Endothelial cell of umbilical vein (primary cell): ENCODE results near the gene CPA1.

ENCODE experiments used
- EZH2 ChIP-seq: IDR thresholded peaks from 2 replicates; pipeline ENCODE4 v1.6.1; 2012; ENCODE audit warnings: borderline replicate concordance, low read depth, mild to moderate bottlenecking, moderate library complexity, low read length, inconsistent platforms; ENCODE audit not compliant: severe bottlenecking
- TF ChIP-seq, protein P1 (sequence below), 2 donors: IDR thresholded peaks; 1 replicate in 1 of 2; 2 replicates in 1 of 2; pipeline ENCODE4 v1.5.1; 2011; ENCODE audit warnings: low read length in 2 of 2, mild to moderate bottlenecking in 2 of 2, moderate library complexity in 2 of 2, control low read depth in 1 of 2, inconsistent platforms in 1 of 2, low read depth in 1 of 2; ENCODE audit not compliant: insufficient read depth in 1 of 2; ENCODE audit errors: extremely low read depth in 1 of 2

DNA sequence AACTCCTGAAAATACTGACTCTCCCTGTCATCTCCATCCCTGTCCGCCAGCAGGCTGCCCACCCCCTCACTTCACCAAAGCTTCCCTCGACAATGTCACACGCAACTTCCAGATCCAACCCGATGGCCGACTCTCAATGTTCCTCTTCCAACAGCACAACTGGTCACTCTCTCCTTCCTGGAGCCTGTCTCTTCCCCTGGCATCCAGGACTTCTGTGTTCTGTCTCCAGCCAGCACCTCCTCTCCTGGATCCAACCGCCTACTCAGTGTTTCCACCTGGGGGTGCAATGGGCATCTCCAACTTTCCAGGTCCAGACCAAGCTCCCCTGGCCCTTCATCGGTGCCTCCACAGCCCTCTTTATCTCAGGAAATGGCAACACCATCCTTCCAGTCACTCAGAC, 27.1 kb upstream of the CPA1 start:
- no peak for TF ChIP-seq EZH2
- TF ChIP-seq, protein P1, sequence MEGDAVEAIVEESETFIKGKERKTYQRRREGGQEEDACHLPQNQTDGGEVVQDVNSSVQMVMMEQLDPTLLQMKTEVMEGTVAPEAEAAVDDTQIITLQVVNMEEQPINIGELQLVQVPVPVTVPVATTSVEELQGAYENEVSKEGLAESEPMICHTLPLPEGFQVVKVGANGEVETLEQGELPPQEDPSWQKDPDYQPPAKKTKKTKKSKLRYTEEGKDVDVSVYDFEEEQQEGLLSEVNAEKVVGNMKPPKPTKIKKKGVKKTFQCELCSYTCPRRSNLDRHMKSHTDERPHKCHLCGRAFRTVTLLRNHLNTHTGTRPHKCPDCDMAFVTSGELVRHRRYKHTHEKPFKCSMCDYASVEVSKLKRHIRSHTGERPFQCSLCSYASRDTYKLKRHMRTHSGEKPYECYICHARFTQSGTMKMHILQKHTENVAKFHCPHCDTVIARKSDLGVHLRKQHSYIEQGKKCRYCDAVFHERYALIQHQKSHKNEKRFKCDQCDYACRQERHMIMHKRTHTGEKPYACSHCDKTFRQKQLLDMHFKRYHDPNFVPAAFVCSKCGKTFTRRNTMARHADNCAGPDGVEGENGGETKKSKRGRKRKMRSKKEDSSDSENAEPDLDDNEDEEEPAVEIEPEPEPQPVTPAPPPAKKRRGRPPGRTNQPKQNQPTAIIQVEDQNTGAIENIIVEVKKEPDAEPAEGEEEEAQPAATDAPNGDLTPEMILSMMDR (IDR thresholded peaks at IDR 0.05; ENCODE audit: extremely low read depth in 1 of 2, insufficient read depth in 1 of 2, low read depth in 1 of 2, low read length in 2 of 2) = no peak
